Activated CD8-positive, alpha-beta memory T cell treated with anti-CD3 and anti-CD28 coated beads for 4 hours (primary cell): ENCODE results near the gene ARHGAP9.

Experiments
- DNase-seq, 2 donors: peaks; one replicate each; pipeline ENCODE4 v3.0.0-alpha.2; 2020; ENCODE audit warnings: low read depth in 2 of 2

ARHGAP9 gene

DNA sequence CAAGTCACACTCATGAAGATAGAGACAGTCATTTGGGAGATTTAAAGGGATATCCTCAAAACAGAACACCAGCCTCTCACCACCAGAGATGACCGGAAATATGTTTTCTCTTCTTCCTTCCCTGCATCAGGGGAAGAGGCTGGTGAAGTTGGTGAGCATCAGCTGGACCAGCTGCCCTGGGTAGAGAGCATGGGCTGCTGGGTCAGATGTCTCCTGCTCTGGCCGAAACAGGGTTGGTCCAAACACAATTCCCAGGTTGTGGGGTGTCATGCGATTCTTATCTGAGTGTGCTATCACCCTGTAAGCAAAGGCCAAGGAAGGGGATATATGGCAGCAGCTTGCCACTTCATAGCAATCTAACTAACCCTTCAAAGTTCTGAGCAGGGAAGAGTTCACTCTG, 7.3 kb downstream of the ARHGAP9 start:
- DNase-seq, result no peak

GRCh38 chr12:57471661-57472060, 8.0 kb downstream of the ARHGAP9 start:
- DNase-seq, result no peak

DNA sequence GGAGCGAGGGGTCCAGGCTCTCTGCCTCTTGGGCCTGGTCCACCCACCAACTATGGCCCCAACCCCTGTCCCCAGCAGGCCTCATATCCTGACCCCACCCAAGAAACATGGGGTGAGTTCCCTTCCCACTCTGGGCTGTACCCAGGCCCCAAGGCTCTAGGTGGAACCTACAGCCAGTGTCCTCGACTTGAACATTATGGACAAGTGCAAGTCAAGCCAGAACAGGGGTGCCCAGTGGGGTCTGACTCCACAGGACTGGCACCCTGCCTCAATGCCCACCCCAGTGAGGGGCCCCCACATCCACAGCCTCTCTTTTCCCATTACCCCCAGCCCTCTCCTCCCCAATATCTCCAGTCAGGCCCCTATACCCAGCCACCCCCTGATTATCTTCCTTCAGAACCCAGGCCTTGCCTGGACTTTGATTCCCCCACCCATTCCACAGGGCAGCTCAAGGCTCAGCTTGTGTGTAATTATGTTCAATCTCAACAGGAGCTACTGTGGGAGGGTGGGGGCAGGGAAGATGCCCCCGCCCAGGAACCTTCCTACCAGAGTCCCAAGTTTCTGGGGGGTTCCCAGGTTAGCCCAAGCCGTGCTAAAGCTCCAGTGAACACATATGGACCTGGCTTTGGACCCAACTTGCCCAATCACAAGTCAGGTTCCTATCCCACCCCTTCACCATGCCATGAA, 8.6 kb downstream of the ARHGAP9 start:
- no peak for DNase-seq

DNA sequence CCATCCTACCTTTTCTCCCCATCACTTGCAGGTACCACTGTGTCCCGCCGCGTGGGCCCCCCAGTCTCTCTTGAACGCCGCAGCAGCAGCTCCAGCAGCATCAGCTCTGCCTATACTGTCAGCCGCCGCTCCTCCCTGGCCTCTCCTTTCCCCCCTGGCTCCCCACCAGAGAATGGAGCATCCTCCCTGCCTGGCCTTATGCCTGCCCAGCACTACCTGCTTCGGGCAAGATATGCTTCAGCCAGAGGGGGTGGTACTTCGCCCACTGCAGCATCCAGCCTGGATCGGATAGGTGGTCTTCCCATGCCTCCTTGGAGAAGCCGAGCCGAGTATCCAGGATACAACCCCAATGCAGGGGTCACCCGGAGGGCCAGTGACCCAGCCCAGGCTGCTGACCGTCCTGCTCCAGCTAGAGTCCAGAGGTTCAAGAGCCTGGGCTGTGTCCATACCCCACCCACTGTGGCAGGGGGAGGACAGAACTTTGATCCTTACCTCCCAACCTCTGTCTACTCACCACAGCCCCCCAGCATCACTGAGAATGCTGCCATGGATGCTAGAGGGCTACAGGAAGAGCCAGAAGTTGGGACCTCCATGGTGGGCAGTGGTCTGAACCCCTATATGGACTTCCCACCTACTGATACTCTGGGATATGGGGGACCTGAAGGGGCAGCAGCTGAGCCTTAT, 9.2 kb downstream of the ARHGAP9 start:
- DNase-seq, result no peak

- no peak for DNase-seq
These were observed 10.1 kb downstream of the ARHGAP9 start for GRCh38 chr12:57469296-57470164.

- no peak for DNase-seq
These were observed 11.8 kb downstream of the ARHGAP9 start for GRCh38 chr12:57467915-57468314.

DNA sequence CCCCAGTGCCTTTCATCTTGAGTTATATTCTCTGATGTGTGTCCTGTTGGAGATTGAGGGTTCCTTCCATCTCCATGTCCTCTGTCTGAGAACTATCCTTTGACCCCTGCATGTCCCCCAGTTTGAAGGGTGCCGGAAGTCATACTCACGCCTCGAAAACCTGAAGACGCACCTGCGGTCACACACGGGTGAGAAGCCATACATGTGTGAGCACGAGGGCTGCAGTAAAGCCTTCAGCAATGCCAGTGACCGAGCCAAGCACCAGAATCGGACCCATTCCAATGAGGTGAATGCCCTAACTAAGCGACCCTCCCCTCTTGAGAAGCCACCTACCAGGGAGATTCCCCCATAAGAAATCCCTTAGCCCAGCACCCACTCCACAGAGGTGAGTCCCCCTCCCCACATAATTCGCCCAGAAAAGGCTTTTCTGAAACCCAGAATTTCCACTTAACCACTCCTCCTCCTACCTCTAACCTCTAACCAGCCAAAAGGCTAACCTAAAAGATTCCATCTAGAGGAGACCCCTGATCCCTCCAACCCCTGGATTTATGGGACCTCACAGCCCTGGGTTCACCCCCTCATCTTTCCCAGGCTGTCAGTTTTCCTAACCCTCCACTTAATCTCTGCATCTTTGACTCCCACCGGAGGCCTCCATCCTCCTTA, 12.3 kb downstream of the ARHGAP9 start:
- no peak for DNase-seq

DNA sequence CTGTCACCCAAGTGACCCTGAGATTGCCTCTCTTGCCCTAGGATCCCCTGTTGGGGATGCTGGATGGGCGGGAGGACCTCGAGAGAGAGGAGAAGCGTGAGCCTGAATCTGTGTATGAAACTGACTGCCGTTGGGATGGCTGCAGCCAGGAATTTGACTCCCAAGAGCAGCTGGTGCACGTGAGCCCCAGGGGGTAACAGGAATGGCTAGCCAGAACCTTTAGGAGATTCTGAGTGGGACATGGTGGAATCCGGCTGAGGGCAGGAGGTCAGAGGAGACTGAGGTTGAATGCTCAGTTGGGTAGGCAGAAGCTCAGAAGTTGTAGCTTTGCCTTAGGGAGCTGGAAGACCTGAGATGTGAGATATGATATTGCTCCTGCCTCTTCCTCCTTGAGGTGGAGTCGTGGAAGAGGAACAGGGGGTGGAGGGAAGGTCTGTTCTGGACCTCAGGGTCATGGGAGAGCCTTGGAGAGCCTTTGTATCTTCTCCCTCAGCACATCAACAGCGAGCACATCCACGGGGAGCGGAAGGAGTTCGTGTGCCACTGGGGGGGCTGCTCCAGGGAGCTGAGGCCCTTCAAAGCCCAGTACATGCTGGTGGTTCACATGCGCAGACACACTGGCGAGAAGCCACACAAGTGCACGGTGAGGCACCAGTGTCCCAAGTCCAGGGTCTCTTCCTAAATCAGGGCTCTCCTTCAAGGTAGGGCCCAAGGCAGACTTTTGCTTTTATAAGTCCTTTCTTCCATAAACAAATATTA, 13.7 kb downstream of the ARHGAP9 start:
- DNase-seq, result no peak

- no peak for DNase-seq
These were observed 14.5 kb downstream of the ARHGAP9 start for GRCh38 chr12:57465030-57465746.

GRCh38 chr12:57464569-57464968, 15.1 kb downstream of the ARHGAP9 start:
- no peak for DNase-seq

DNA sequence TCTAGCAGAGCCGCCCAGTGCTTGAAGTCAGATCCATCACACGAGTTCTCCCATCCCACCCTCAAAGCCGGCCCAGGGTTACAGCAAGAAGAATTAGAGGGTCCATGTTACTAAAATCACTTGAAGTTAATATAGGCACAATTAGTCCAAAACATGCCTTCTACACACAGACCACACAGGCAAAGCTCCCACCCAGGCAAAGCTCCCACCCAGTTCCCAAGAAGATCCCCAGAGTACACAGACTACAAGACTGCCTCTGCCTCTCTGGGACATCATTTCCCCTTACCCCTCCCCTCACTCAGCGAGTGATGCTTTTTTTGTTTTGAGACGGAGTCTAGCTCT, 16.8 kb downstream of the ARHGAP9 start:
- DNase-seq, result no peak

DNA sequence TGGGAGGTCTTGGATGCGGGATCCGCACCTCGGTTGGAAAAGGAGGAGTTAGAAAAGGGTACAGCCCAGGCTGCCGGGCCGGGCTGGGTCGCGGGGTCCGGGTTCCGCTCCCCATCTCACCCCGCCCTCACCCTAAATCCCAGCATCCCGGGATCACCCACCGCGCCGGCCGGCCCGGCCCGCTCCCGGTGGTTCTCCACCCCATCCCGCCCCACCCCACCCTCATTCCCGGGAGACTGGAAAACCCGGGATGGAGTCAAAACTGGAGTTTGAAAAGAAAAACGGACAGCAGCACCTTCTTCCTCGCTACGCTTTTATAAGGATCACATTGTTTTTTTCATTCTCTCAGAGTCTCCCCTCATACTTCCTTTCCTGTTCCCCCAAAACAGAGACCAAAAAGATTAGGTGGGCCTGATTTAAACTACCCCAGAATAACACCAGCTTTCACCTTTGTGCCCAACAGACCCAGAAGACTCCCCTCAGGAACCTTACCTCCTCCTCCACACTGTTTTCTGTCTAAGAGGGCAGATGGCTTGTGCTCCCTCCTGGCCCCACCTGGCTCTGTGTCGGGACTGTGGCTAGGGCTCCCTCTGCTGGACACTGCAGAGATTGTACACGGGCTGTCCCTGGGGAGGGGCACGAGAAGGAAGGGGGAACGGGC, 17.3 kb downstream of the ARHGAP9 start:
- DNase-seq, result peak; percentile 81

DNA sequence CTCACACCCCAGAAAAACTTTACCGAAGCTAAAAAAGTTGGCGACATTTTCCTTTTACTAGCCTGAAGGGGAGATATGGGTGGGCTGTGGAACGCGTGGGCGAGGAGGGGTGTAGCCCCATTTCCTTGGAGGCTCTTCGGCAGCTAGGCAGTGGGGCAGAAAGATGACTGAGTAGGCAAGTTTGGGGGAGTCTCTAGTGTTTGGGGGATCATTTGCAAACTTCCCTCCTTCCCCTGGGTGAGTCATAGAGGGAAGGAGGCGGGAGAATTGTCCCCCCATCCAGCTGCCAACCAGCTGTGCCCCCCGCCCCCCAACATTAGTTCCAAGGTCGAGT, 17.8 kb downstream of the ARHGAP9 start:
- DNase-seq, result no peak

- DNase-seq, result no peak
These were observed 18.3 kb downstream of the ARHGAP9 start for GRCh38 chr12:57461276-57461916.

DNA sequence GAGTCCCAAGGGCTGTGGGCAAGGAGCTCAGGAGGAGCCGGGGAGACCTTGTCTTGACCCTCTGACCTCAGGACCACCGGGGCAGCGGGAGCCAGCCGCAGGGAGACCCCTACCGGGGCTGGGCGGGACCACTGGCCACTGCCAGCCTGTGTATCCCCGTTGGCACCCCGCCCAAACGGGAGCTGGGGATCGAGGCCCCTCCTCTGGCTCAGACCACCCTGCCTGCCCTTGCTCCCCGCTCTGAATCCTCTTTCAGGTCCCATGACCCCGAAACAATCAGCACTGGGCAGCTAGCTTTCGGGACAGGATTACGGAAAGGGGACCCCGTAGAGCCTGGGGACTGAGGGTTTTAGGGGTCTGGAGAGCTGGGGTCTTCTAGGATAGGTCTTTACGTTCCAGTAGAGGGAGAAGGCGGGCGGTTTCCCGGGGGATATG, 18.8 kb downstream of the ARHGAP9 start:
- DNase-seq, result no peak

- DNase-seq, result no peak
These were observed 19.2 kb downstream of the ARHGAP9 start for GRCh38 chr12:57460468-57460784.

- DNase-seq, result no peak
These were observed 19.8 kb downstream of the ARHGAP9 start, which contains the start of gene GLI1 for GRCh38 chr12:57459750-57460467. TSS of gene GLI1 (plus strand) at chr12:57459785. CDS start at chr12:57463692, 3,907 bp downstream.

GRCh38 chr12:57459055-57459749, 20.5 kb downstream of the ARHGAP9 start:
- peak; percentile 88 to 89 for DNase-seq

GRCh38 chr12:57458665-57459054, 21.0 kb downstream of the ARHGAP9 start:
- no peak for DNase-seq
